MM.1S (cell line): ENCODE data around the gene DGKI.

ENCODE experiments used
- EZH2 ChIP-seq: fragments of 300-600 bp; sonication (generic); optimal IDR thresholded peaks from 2 replicates; pipeline ENCODE3; 2017; ENCODE audit warnings: low read depth, mild to moderate bottlenecking, antibody characterized with exemption, low read length, mixed read lengths
- EZH2phosphoT487 ChIP-seq: fragments of 300-600 bp; sonication (generic); IDR thresholded peaks from 2 replicates; pipeline ENCODE4 v1.6.1; 2018; ENCODE audit warnings: antibody characterized with exemption, low read length
- TF ChIP-seq, protein P1 (sequence below): fragments of 300-600 bp; sonication (generic); IDR thresholded peaks from 2 replicates; pipeline ENCODE4 v1.5.1; 2016; ENCODE audit warnings: antibody characterized with exemption, low read length, mixed read lengths

- TF ChIP-seq EZH2 (no peak), EZH2phosphoT487 (no peak)
- TF ChIP-seq, protein P1, sequence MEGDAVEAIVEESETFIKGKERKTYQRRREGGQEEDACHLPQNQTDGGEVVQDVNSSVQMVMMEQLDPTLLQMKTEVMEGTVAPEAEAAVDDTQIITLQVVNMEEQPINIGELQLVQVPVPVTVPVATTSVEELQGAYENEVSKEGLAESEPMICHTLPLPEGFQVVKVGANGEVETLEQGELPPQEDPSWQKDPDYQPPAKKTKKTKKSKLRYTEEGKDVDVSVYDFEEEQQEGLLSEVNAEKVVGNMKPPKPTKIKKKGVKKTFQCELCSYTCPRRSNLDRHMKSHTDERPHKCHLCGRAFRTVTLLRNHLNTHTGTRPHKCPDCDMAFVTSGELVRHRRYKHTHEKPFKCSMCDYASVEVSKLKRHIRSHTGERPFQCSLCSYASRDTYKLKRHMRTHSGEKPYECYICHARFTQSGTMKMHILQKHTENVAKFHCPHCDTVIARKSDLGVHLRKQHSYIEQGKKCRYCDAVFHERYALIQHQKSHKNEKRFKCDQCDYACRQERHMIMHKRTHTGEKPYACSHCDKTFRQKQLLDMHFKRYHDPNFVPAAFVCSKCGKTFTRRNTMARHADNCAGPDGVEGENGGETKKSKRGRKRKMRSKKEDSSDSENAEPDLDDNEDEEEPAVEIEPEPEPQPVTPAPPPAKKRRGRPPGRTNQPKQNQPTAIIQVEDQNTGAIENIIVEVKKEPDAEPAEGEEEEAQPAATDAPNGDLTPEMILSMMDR, result no peak
Measured at GRCh38 chr7:137820677-137821420, 25.9 kb downstream of the DGKI start.
